Hepatocyte (in vitro differentiated cells): Measurements from ENCODE around the gene CDK17.

ENCODE experiments used
- CTCF ChIP-seq: fragments of 200-600 bp; sonication (generic); IDR thresholded peaks from 2 replicates; pipeline ENCODE4 v1.5.1; 2016; ENCODE audit warnings: antibody characterized with exemption, mild to moderate bottlenecking; ENCODE audit not compliant: poor library complexity
- EZH2 ChIP-seq: fragments of 200-600 bp; sonication (generic); IDR thresholded peaks from 2 replicates; pipeline ENCODE4 v1.6.1; 2016; ENCODE audit warnings: antibody characterized with exemption, mild to moderate bottlenecking, borderline replicate concordance
- EZH2phosphoT487 ChIP-seq: fragments of 200-600 bp; sonication (generic); IDR thresholded peaks from one replicate; pipeline ENCODE4 v1.6.1; 2018; ENCODE audit warnings: antibody characterized with exemption, mild to moderate bottlenecking, low read depth, moderate library complexity; ENCODE audit not compliant: unreplicated experiment, severe bottlenecking

GRCh38 chr12:96336489-96336888 is 63.8 kb downstream of the CDK17 start:
- TF ChIP-seq CTCF (no peak), EZH2phosphoT487 (no peak), EZH2 (no peak)
